Effector memory CD8-positive, alpha-beta T cell (primary cell): ENCODE measurements around the gene SPDYE5.
"Not testable (repeated sequence)": the region's sequence is repeated elsewhere in the genome, so short reads cannot be mapped to it uniquely, and the experiment has no call there.

Source experiments
- ATAC-seq: fragments of 150-1000 bp; cut with Tn5 transposase; replicated peaks from 2 replicates; pipeline ENCODE4 v1.10.0; 2021; ENCODE audit warnings: mild to moderate bottlenecking, moderate library complexity
- DNase-seq, 3 experiments: peaks; one replicate each; pipeline ENCODE4 v3.0.0; 2021
- H3K27ac Mint-ChIP-seq, 2 donors: one replicate each; pipeline ENCODE4 v1.8.0; 2022; ENCODE audit warnings: mild to moderate bottlenecking in 2 of 2, mixed read lengths in 2 of 2, moderate library complexity in 2 of 2
- H3K27me3 Mint-ChIP-seq, 2 donors: one replicate each; pipeline ENCODE4 v1.8.0; 2022; ENCODE audit warnings: mixed read lengths in 2 of 2
- H3K36me3 Mint-ChIP-seq: one replicate; pipeline ENCODE4 v1.8.0; 2022; ENCODE audit warnings: mild to moderate bottlenecking, moderate library complexity, mixed read lengths; ENCODE audit not compliant: insufficient read depth
- H3K4me1 Mint-ChIP-seq, 2 donors: one replicate each; pipeline ENCODE4 v1.8.0; 2022; ENCODE audit warnings: low read depth in 2 of 2, mixed read lengths in 2 of 2
- H3K4me3 Mint-ChIP-seq, 2 donors: one replicate each; pipeline ENCODE4 v1.8.0; 2022; ENCODE audit warnings: mild to moderate bottlenecking in 2 of 2, mixed read lengths in 2 of 2, moderate library complexity in 2 of 2
- H3K9me3 Mint-ChIP-seq, 2 donors: one replicate each; pipeline ENCODE4 v1.8.0; 2022; ENCODE audit warnings: mixed read lengths in 2 of 2
- total RNA-seq, 9 experiments: gene quantifications; one replicate each; lab custom pipeline; 2026; lab: John Stamatoyannopoulos, UW

SPDYE5 gene, protein sequence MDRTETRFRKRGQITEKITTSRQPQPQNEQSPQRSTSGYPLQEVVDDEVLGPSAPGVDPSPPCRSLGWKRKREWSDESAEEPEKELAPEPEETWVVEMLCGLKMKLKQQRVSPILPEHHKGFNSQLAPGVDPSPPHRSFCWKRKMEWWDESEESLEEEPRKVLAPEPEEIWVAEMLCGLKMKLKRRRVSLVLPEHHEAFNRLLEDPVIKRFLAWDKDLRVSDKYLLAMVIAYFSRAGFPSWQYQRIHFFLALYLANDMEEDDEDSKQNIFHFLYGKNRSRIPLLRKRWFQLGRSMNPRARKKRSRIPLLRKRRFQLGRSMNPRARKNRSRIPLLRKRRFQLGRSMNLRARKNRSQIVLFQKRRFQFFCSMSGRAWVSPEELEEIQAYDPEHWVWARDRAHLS
- total RNA-seq, result 0 reads per million in 9 experiments

DNA sequence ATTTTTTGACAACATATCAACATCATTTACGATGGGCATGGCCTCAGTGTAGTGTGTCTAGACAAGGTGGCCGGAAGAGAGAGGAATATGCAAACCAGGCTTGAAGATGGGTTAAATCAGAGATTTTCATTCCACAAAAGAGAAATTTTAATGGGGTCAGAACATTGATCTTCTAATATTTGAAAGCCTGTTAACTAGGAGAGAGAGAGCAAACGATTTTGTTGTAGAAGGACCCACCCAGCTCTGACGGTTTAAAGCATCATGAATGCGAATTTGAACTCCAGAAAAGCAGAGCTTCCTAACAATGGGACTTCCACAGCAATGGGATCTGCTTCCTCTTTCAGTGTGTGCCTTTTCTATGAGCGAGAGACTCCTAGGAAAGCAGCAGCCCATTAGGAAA lies at the start of gene SPDYE5:
Gene SPDYE5 (plus strand): TSS at position 301 of the 400 bp plus-strand sequence. CDS start 1,728 bp downstream, outside the sequence.
- not testable (repeated sequence) for H3K4me1 Mint-ChIP-seq, H3K4me3 Mint-ChIP-seq, ATAC-seq

GRCh38 chr7:75442465-75443111 lies 49.5 kb upstream of the SPDYE5 start:
- Mint-ChIP-seq H3K27ac (peak overlapping the region; percentile 90 to 93), H3K4me3 (peak overlapping the region; percentile 85 to 86), H3K36me3 (peaks cover 40% of the 10 kb centered on the region)
- ATAC-seq, result peak; percentile 97
- not testable (repeated sequence) for H3K27me3 Mint-ChIP-seq, H3K9me3 Mint-ChIP-seq, H3K4me1 Mint-ChIP-seq
- DNase-seq, result peak in 2 of 3 experiments; percentile 7 to 44

More for the DNA sequence above, at the start of gene SPDYE5:
- not testable (repeated sequence) for H3K27me3 Mint-ChIP-seq, H3K27ac Mint-ChIP-seq, DNase-seq, H3K9me3 Mint-ChIP-seq
- H3K36me3 Mint-ChIP-seq, result peaks cover 10% of the 10 kb centered on the region

GRCh38 chr7:75449946-75450345 lies 42.2 kb upstream of the SPDYE5 start:
- not testable (repeated sequence) for H3K4me3 Mint-ChIP-seq, H3K36me3 Mint-ChIP-seq, H3K9me3 Mint-ChIP-seq, H3K27ac Mint-ChIP-seq, H3K27me3 Mint-ChIP-seq, ATAC-seq, H3K4me1 Mint-ChIP-seq, DNase-seq

DNA sequence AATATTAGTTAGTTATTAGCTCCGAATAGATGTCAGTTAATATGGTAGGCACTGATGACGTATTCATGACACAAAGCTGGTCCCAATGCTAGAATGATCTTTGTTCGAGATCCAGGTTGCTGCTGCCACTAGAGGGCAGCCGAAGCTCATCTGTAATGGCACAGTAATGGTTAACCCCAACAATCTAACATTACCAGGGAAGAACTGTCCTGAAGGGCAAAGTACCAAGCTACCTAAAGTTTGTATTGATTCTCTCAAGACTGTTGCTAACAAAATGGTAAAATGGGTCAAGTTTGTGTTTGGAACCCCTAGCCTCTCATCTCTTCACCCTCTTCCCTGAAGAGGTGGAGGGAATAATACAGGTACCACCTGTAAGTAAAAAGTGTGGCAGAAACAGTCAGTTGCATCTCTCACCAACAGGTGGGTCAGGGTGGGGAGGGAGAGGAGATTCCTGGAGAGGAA lies 39.6 kb upstream of the SPDYE5 start:
- H3K36me3 Mint-ChIP-seq, H3K9me3 Mint-ChIP-seq, H3K27me3 Mint-ChIP-seq, H3K27ac Mint-ChIP-seq, H3K4me3 Mint-ChIP-seq, H3K4me1 Mint-ChIP-seq, DNase-seq: not testable (repeated sequence)
- ATAC-seq, result peak; percentile 83

- not testable (repeated sequence) for H3K36me3 Mint-ChIP-seq, H3K9me3 Mint-ChIP-seq, H3K4me1 Mint-ChIP-seq, DNase-seq, H3K27ac Mint-ChIP-seq, ATAC-seq, H3K27me3 Mint-ChIP-seq, H3K4me3 Mint-ChIP-seq
These were observed 35.7 kb upstream of the SPDYE5 start for GRCh38 chr7:75456403-75456802.

DNA sequence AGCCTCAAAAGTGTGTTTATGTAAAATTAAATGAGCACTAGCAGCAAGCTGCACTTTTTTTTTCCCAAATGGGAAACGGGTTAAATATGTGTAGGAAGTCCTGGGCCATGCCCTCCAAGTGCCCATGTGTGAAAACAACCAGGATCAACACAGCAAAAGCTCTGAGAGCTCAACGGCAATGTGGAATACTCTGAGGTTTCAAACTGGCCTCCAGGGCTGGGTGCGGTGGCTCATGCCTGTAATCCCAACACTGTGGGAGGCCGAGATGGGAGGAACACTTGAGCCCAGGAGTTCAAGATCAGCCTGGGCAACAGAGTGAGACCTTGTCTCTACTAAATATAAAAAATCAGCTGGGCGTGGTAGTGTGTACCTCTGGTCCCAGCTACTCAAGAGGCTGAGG lies 34.1 kb upstream of the SPDYE5 start:
- not testable (repeated sequence) for H3K9me3 Mint-ChIP-seq, DNase-seq, ATAC-seq, H3K4me3 Mint-ChIP-seq, H3K27me3 Mint-ChIP-seq, H3K36me3 Mint-ChIP-seq, H3K27ac Mint-ChIP-seq, H3K4me1 Mint-ChIP-seq

DNA sequence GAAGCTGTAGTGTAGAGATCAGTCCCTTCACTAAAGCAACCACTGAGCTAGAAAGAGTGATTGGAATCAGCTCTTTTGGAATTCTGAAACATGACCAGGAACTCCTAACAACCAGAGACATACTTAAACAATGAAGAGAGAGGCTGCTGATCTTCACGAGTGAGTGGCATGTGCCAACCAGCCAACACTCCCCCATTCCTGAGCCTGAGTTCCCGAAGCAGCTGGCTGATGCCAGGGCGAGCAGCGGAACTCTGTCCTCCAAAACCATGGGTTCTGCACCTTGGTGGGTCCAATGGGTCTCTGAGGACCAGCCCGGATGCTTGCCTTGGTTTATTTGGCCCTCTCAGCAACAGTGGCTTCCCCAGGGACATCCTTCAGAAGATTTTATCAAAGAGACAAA lies 31.6 kb upstream of the SPDYE5 start:
- not testable (repeated sequence) for H3K4me1 Mint-ChIP-seq, ATAC-seq, H3K4me3 Mint-ChIP-seq, H3K9me3 Mint-ChIP-seq, H3K36me3 Mint-ChIP-seq, H3K27me3 Mint-ChIP-seq, DNase-seq
- peak overlapping the region; percentile 61 to 87 for H3K27ac Mint-ChIP-seq

DNA sequence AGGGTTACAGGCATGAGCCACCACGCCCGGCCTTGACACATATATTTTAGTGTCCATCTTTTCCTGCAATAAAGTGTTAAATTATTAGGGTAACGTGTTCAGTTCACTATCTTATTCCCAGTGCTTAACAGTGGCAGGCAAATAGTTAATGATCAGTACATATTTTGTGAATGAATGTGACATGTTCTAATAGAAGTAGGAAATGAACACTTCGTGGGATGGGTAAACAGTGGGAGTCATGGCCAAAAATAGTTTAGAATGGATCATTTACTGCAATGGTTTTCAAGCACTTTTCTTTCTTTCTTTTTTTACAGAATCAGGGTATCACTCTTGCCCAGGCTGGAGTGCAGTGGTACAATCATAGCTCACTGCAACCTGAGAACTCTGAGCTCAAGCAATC lies 22.0 kb upstream of the SPDYE5 start:
- H3K4me3 Mint-ChIP-seq, result not testable (repeated sequence)

DNA sequence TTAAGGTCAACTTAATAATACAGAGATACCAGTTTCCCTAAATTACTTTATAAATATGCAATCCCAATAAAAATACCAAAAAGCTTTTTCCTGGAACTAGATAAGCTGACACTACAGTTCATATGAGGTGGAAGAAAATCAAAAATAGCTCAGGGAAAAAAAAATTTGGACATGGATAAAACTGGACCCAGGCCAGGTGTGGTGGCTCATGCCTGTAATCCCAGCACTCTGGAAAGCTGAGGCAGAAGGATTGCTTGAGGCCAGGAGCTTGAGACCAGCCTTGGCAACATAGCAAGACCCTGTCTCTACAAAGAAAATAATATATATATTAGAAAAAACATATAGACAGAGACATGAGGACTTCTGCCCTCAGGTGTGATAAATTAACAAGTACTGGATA lies 14.7 kb upstream of the SPDYE5 start:
- H3K9me3 Mint-ChIP-seq, DNase-seq, H3K4me1 Mint-ChIP-seq, ATAC-seq, H3K27me3 Mint-ChIP-seq, H3K4me3 Mint-ChIP-seq, H3K27ac Mint-ChIP-seq: not testable (repeated sequence)
- H3K36me3 Mint-ChIP-seq, result peaks cover 27% of the 10 kb centered on the region

More for the DNA sequence above, 22.0 kb upstream of the SPDYE5 start:
- peaks cover 55% of the 10 kb centered on the region for H3K36me3 Mint-ChIP-seq
- DNase-seq, ATAC-seq, H3K27me3 Mint-ChIP-seq, H3K27ac Mint-ChIP-seq, H3K4me1 Mint-ChIP-seq, H3K9me3 Mint-ChIP-seq: not testable (repeated sequence)

GRCh38 chr7:75480313-75480712 lies 11.8 kb upstream of the SPDYE5 start:
- not testable (repeated sequence) for H3K9me3 Mint-ChIP-seq, H3K36me3 Mint-ChIP-seq, DNase-seq, H3K4me3 Mint-ChIP-seq, H3K27me3 Mint-ChIP-seq, H3K4me1 Mint-ChIP-seq, H3K27ac Mint-ChIP-seq, ATAC-seq

GRCh38 chr7:75485355-75485978 lies 6.7 kb upstream of the SPDYE5 start:
- H3K27me3 Mint-ChIP-seq, H3K9me3 Mint-ChIP-seq, DNase-seq, H3K36me3 Mint-ChIP-seq: not testable (repeated sequence)
- Mint-ChIP-seq H3K27ac (peak overlapping the region; percentile 83 to 90), H3K4me3 (peak overlapping the region; percentile 85 to 87), H3K4me1 (peaks cover 5 to 16% of the 10 kb centered on the region in 2 donors)
- peak; percentile 21 for ATAC-seq

GRCh38 chr7:75485979-75486643 lies 6.0 kb upstream of the SPDYE5 start, which contains the start of gene POM121C:
TSS of gene POM121C (minus strand) at chr7:75486299. CDS start at chr7:75441496, 44,803 bp downstream.
- not testable (repeated sequence) for H3K36me3 Mint-ChIP-seq, H3K27me3 Mint-ChIP-seq, H3K9me3 Mint-ChIP-seq
- peak within 1 kb of the TSS; percentile 83 to 90 for H3K27ac Mint-ChIP-seq
- DNase-seq (peak; percentile 65 to 69 (median 66)), ATAC-seq (peak; percentile 97)
- H3K4me1 Mint-ChIP-seq, result peaks cover 5 to 16% of the 10 kb centered on the region in 2 donors
- H3K4me3 Mint-ChIP-seq, result peak within 1 kb of the TSS; percentile 85 to 87

DNA sequence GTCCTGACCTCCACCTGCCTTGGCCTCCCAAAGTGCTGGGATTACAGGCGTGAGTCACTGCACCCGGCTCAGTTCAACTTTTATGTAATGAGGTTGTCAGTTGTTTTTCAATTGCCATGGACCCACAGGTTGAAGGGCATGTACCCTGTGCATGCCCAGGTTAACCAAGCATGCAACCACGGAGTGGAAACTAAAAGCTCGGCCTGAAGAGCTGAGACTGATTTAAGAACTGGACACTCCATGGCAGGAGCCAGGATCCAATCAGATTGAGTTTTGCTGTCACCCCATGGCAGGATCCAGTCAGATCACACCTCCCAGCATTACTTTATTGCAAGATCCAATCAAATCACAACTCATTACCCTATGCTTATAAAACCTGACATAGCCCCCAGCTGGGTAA lies 16.9 kb downstream of the SPDYE5 start:
- not testable (repeated sequence) for H3K4me1 Mint-ChIP-seq, DNase-seq, H3K9me3 Mint-ChIP-seq, H3K27ac Mint-ChIP-seq, ATAC-seq, H3K4me3 Mint-ChIP-seq, H3K27me3 Mint-ChIP-seq
- H3K36me3 Mint-ChIP-seq, result peaks cover 33% of the 10 kb centered on the region
